MM.1S (cell line): ENCODE results near the gene NCBP2.

Source experiments
- CTCF ChIP-seq: fragments of 300-600 bp; sonication (generic); IDR thresholded peaks from 2 replicates; pipeline ENCODE4 v1.5.1; 2016; ENCODE audit warnings: antibody characterized with exemption, low read length, mixed read lengths
- EZH2phosphoT487 ChIP-seq: fragments of 300-600 bp; sonication (generic); IDR thresholded peaks from 2 replicates; pipeline ENCODE4 v1.6.1; 2018; ENCODE audit warnings: antibody characterized with exemption, low read length

- TF ChIP-seq CTCF: no peak
- TF ChIP-seq EZH2phosphoT487: no peak
These were observed 46.1 kb upstream of the NCBP2 start for GRCh38 chr3:196988241-196989029.
